GM12891 (cell line): ENCODE results near the gene FOXO1.

Experiments used
- POLR2A ChIP-seq: IDR thresholded peaks from 2 replicates; pipeline ENCODE4 v1.6.1; 2011; ENCODE audit warnings: low read depth, low read length, control low read depth
- POLR2AphosphoS5 ChIP-seq: IDR thresholded peaks from 2 replicates; pipeline ENCODE4 v1.6.1; 2011; ENCODE audit warnings: low read depth, low read length, control low read depth
- POU2F2 ChIP-seq: IDR thresholded peaks from 2 replicates; pipeline ENCODE4 v1.6.1; 2011; ENCODE audit warnings: low read depth, mild to moderate bottlenecking, control low read depth, low read length, moderate library complexity
- SPI1 ChIP-seq: IDR thresholded peaks from 2 replicates; pipeline ENCODE4 v1.6.1; 2011; ENCODE audit warnings: low read depth, low read length, control low read depth
- TAF1 ChIP-seq: IDR thresholded peaks from 2 replicates; pipeline ENCODE4 v1.6.1; 2011; ENCODE audit warnings: low read depth, low read length, control low read depth

DNA sequence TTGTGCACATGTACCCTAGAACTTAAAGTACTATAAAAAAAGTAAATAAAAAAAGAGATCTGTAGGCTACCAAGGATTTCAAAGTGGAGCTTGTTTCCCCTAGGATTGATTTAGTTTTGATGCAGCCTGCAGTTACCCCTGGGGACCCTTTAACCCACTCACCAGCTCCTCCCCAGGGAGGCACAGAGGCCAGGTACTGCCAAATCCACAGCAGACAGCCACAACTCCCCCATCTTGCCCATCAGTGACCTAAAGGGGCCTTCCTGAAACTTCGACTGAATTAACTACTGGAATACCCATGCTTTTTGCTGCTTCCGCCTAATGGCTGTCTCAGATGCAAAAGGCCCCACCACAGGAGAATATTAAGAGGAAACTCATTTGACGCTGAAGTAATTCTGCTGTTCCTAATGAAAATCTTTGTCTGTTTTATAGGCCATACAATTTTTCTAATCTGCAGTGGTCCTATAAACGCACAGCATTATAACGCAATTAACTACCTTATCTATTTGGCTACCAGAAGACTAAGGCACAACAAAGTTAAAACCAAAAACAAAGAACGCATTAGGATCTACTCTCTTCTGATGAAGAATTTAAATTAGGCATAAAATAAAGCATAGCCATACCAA lies 95.0 kb downstream of the FOXO1 start:
- no peak for TF ChIP-seq POLR2AphosphoS5
- no peak for TF ChIP-seq POLR2A
- no peak for TF ChIP-seq TAF1
- no peak for TF ChIP-seq POU2F2
- no peak for TF ChIP-seq SPI1
